ENCODE measurements around the gene CENPB. TPM values are rescaled to one million over a fixed set of nuclear protein-coding genes. Genes with fewer than 3 reads are reported as not detected.
A peak's percentile ranks its signal among the peaks of the same experiment; 100 is the strongest.

Gene CENPB
- total RNA-seq, 4 donors from 2014 or later = 72.8 to 109 (median 100) TPM

- Histone ChIP-seq H3K36me3 (peaks cover 0 to 12% (median 0%) of the 10 kb centered on the region in 3 donors), H3K4me3 (no peak overlapping the region), H3K4me1 (peaks cover 0 to 43% (median 26%) of the 10 kb centered on the region in 4 donors), H3K9me3 (no peaks in the 10 kb centered on the region), H3K27ac (peak overlapping the region in 3 of 4 donors; percentile 17 to 63 (median 18)), H3K27me3 (no peaks in the 10 kb centered on the region)
- TF ChIP-seq POLR2A (IDR thresholded peaks at IDR 0.05) = no peak
- no peak for TF ChIP-seq EP300 (IDR thresholded peaks at IDR 0.05)
- no peak for TF ChIP-seq CTCF (IDR thresholded peaks at IDR 0.05)
- 37 to 44% methylated on average over 4 of the region's 4 CpGs for WGBS, 2 donors
- no peak for DNase-seq (ENCODE audit: low spot score in 2 of 2)
These were observed 2.2 kb upstream of the CENPB start for GRCh38 chr20:3788685-3789155.

DNA sequence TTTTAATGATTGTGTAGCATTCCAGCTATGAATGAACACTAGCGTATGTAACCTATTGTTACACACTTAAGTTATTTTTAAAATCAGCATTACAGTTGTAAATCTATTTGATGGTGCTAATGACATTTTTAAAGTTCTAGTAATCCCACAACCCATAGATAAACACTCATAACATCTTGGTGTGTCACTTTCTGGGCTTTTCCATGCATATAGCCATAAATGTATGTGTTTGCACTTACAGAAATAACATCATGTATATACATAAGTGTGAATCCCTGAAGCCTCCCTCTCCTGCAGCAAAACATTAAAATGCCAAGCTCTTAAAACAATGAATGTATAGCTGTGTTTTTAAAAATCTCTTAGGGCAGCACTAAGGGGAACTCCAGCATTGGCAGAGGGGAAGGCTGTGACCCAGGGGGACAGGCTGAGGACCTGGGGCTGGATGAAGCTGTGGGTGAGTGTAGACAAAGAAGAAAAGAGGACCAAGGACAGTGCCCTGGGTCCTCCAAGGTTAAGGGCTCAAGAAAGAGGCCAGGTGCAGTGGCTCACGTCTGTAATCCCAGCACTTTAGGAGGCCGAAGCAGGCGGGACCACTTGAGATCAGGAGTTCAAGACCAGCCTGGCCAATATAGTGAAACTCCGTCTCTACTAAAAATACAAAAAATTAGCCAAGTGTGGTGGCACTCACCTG lies 929 bp upstream of the CENPB start:
- no peaks in the 10 kb centered on the region for H3K27me3 ChIP-seq
- TF ChIP-seq EP300 (IDR thresholded peaks at IDR 0.05) (no peak), CTCF (IDR thresholded peaks at IDR 0.05) (no peak), POLR2A (IDR thresholded peaks at IDR 0.05) (no peak)
- H3K36me3 ChIP-seq = peaks cover 0 to 21% (median 0%) of the 10 kb centered on the region in 3 donors
- peak overlapping the region in 2 of 4 donors; percentile 32 to 71 for H3K4me3 ChIP-seq
- peaks cover 0 to 55% (median 27%) of the 10 kb centered on the region in 4 donors for H3K4me1 ChIP-seq
- 62 to 70% methylated on average over 5 of the region's 5 CpGs for WGBS, 2 donors
- H3K27ac ChIP-seq = peak overlapping the region in 3 of 4 donors; percentile 59 to 68 (median 63)
- no peaks in the 10 kb centered on the region for H3K9me3 ChIP-seq
- DNase-seq (ENCODE audit: low spot score in 2 of 2) = no peak

DNA sequence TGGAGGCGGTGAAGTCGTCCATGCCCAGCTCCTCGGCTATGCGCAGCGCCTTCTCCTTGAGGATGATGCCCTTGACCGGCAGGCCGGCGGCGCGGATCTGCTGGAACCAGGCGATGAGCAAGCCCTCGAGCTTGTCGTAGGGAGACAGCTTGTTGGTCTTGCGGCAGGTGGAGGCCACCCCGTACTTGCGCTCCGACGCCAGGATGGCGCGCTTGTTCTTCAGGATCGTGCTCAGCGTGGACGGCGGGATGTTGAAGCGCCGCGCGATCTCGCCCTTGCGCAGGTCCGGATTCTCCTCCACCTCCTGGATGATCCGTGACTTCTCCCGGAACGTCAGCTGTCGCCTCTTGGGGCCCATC lies 435 bp downstream of the CENPB start:
- WGBS, 2 donors = 1% methylated on average over 22 of the region's 35 CpGs; no CpG with 5 or more reads in 1 of the 2 donors
- TF ChIP-seq POLR2A (IDR thresholded peaks at IDR 0.05) = no peak
- peak in 1 of 2 donors; percentile 13 for TF ChIP-seq EP300 (IDR thresholded peaks at IDR 0.05)
- peak in 1 of 2 donors; percentile 33 for DNase-seq (ENCODE audit: low spot score in 2 of 2)

DNA sequence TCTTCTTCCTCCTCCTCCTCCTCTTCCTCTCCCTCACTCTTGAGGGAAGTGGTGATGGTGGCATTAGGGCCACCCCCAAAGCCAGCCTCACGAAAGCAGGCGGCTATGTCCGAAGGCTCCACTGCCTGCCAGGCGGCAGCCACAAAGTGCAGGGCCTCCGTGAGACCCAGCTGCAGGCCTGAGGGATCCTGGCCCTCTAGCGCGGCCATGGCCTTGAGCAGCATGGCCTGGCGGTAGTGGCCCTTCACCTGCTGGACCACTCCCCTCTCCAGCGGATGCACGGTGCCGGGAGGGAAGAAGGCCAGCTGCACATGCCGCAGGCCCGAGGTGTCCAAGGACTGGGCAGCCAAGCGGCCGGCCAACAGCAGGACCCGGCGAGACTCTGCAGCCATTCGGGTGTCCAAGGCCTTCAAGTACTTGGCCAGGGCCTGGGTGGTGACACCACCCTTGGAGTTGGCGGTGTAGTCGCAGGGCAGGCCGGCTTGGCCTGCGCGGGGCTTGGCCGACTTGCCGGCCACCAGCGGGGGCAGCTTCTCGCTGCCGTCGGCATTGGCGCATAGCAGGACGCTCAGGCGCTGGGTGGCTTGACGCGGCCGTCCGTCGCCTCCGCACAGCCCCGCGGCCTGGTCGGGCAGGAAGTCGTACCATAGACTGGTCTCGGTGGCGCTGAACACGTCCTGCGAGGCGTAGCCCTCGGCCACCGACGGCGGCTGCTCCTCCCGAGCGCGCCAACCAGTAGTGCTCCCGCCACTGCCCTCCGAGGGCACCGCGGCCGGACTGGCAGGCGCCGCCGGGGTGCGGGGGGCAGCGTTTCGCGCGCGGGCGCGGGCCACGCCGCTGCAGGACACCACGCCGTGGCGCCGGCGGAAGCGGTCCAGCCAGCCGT lies 1.1 kb downstream of the CENPB start:
- no peaks in the 10 kb centered on the region for H3K27me3 ChIP-seq
- no peaks in the 10 kb centered on the region for H3K9me3 ChIP-seq
- H3K4me1 ChIP-seq = peaks cover 0 to 72% (median 30%) of the 10 kb centered on the region in 4 donors
- peaks cover 0 to 22% (median 0%) of the 10 kb centered on the region in 3 donors for H3K36me3 ChIP-seq
- DNase-seq (ENCODE audit: low spot score in 2 of 2) = no peak
- H3K4me3 ChIP-seq = peak overlapping the region; percentile 53 to 71 (median 62)
- peak overlapping the region; percentile 68 to 87 (median 82) for H3K27ac ChIP-seq
- TF ChIP-seq EP300 (IDR thresholded peaks at IDR 0.05) = no peak
- TF ChIP-seq POLR2A (IDR thresholded peaks at IDR 0.05) = no peak
- no peak for TF ChIP-seq CTCF (IDR thresholded peaks at IDR 0.05)
- 36 to 74% methylated on average over 10 to 11 of the region's 79 CpGs for WGBS, 2 donors

More for the DNA sequence above, 435 bp downstream of the CENPB start:
- H3K36me3 ChIP-seq = peaks cover 0 to 22% (median 0%) of the 10 kb centered on the region in 3 donors
- H3K9me3 ChIP-seq = no peaks in the 10 kb centered on the region
- H3K27ac ChIP-seq = peak overlapping the region; percentile 68 to 87 (median 82)
- peaks cover 0 to 65% (median 28%) of the 10 kb centered on the region in 4 donors for H3K4me1 ChIP-seq
- no peaks in the 10 kb centered on the region for H3K27me3 ChIP-seq
- H3K4me3 ChIP-seq = peak overlapping the region; percentile 53 to 71 (median 62)

DNA sequence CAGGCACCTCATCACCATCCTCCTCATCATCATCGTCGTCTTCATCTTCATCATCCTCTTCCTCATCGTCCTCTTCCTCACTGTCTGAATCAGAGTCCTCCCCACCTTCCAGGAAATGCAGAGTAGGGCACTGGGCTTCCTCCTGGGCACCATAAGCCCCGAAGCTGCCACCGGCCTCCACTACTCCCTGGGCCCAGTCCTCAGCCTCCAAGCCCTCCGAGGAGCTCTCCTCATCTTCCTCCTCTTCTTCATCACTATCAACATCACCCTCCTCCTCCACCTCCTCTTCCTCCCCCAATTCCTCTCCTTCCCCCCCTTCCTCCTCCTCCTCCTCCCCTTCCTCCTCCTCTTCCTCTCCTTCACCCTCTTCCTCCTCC lies 1.7 kb downstream of the CENPB start:
- peaks cover 0 to 22% (median 0%) of the 10 kb centered on the region in 3 donors for H3K36me3 ChIP-seq
- 82 to 85% methylated on average over 6 of the region's 6 CpGs for WGBS, 2 donors
- H3K9me3 ChIP-seq = no peaks in the 10 kb centered on the region
- no peaks in the 10 kb centered on the region for H3K27me3 ChIP-seq
- peaks cover 0 to 73% (median 30%) of the 10 kb centered on the region in 4 donors for H3K4me1 ChIP-seq
- H3K4me3 ChIP-seq = peak overlapping the region in 2 of 4 donors; percentile 68 to 71
- TF ChIP-seq CTCF (IDR thresholded peaks at IDR 0.05) = no peak
- no peak for TF ChIP-seq POLR2A (IDR thresholded peaks at IDR 0.05)
- TF ChIP-seq EP300 (IDR thresholded peaks at IDR 0.05) = no peak
- peak overlapping the region in 2 of 4 donors; percentile 54 to 87 for H3K27ac ChIP-seq
- DNase-seq (ENCODE audit: low spot score in 2 of 2) = no peak
